K562 (cell line): ENCODE measurements around the gene WNT7B. TPM values are rescaled to one million over a fixed set of nuclear protein-coding genes. Genes with fewer than 3 reads are reported as not detected.

Source experiments
- ATAC-seq: fragments of 200-7000 bp; cut with Tn5 transposase; 3 replicates; pipeline ENCODE4 v1.9.1; 2020; ENCODE audit warnings: moderate library complexity
- BruUV-seq: library from RNA; stranded (reverse); fragments of 400-500 nt; replicated peaks from 2 replicates; lab custom pipeline; 2021; lab: Mats Ljungman, UMichigan
- CTCF ChIA-PET: fragments of 300-600 bp; formaldehyde crosslinking; extraction: SDS; loops from one replicate; lab custom pipeline; 2021; ENCODE audit warnings: low intra/inter-chr PET ratio; lab: Yijun Ruan, JAX
- POLR2A ChIA-PET: fragments of 300-600, 350-650 bp; sonication (Branson Sonifier 250); formaldehyde crosslinking; extraction: SDS; loops from one replicate; lab custom pipeline; 2021; ENCODE audit warnings: antibody characterized with exemption, inconsistent platforms; lab: Yijun Ruan, JAX
- DNase-seq, 4 experiments: peaks; one replicate each; pipeline versions ENCODE4 v3.0.0 to v3.0.0-alpha.2; 2011 to 2018; ENCODE audit warnings: low spot score in 3 of 4, mixed read lengths in 3 of 4; ENCODE audit errors: extremely low read depth in 1 of 4
- FAIRE-seq: peaks from 2 replicates; lab custom pipeline; 2011; peaks lifted over from hg19 to GRCh38; lab: Jason Lieb, UNC
- H2AFZ ChIP-seq: 2 replicates; pipeline ENCODE4 v1.6.0; 2011; ENCODE audit warnings: low read depth, low read length, control low read depth, inconsistent platforms
- H3K27ac ChIP-seq: fragments of 200-600 bp; 3 replicates; pipeline ENCODE4 v1.8.0; 2011; ENCODE audit warnings: low read depth, mild to moderate bottlenecking, control low read depth, inconsistent platforms, low read length, moderate library complexity, mixed read lengths; ENCODE audit errors: extremely low read depth
- H3K27me3 ChIP-seq, 2 experiments: fragments of 300-600 bp in 1 of 2; 2 replicates in 1 of 2; 3 replicates in 1 of 2; pipeline versions ENCODE4 v1.6.0 to v1.8.0; 2011; ENCODE audit warnings: inconsistent platforms in 2 of 2, low read length in 2 of 2, mild to moderate bottlenecking in 1 of 2, mixed read lengths in 1 of 2, moderate library complexity in 1 of 2; ENCODE audit not compliant: control insufficient read depth in 2 of 2, insufficient read depth in 2 of 2
- H3K36me3 ChIP-seq: fragments of 300-600 bp; 3 replicates; pipeline ENCODE4 v1.8.0; 2011; ENCODE audit warnings: mild to moderate bottlenecking, low read length, inconsistent platforms; ENCODE audit not compliant: control insufficient read depth, insufficient read depth
- H3K4me1 ChIP-seq, 2 experiments: fragments of 200-600 bp in 1 of 2; replicated peaks in 1 of 2; 2 replicates in 1 of 2; 3 replicates in 1 of 2; pipeline versions ENCODE4 v1.5.1 to v1.8.0; 2011; ENCODE audit warnings: inconsistent platforms in 2 of 2, low read length in 2 of 2, mild to moderate bottlenecking in 1 of 2, mixed read lengths in 1 of 2, moderate library complexity in 1 of 2; ENCODE audit not compliant: control insufficient read depth in 2 of 2, insufficient read depth in 2 of 2
- H3K4me2 ChIP-seq: 2 replicates; pipeline ENCODE4 v1.6.1; 2011; ENCODE audit warnings: low read length, control low read depth, inconsistent platforms, mixed read lengths; ENCODE audit not compliant: insufficient read depth
- H3K4me3 ChIP-seq: fragments of 200-600 bp; sonication (generic), shearing (Covaris generic); 2 replicates; pipeline ENCODE4 v1.5.1; 2016; ENCODE audit warnings: control low read depth, inconsistent platforms
- H3K79me2 ChIP-seq: fragments of 200-600 bp; 3 replicates; pipeline ENCODE4 v1.8.0; 2011; ENCODE audit warnings: low read length, inconsistent platforms; ENCODE audit not compliant: control insufficient read depth, insufficient read depth
- H3K9ac ChIP-seq, 2 experiments: 2 replicates each; pipeline versions ENCODE4 v1.6.0 to v1.6.1; 2011; ENCODE audit warnings: low read depth in 2 of 2, low read length in 2 of 2, control low read depth in 1 of 2, inconsistent platforms in 1 of 2, mild to moderate bottlenecking in 1 of 2, mixed read lengths in 1 of 2; ENCODE audit not compliant: insufficient read depth in 1 of 2
- H3K9me1 ChIP-seq: one replicate; pipeline ENCODE4 v1.6.0; 2011; ENCODE audit warnings: inconsistent platforms, mild to moderate bottlenecking, low read length, moderate library complexity; ENCODE audit not compliant: control insufficient read depth, insufficient read depth
- H3K9me3 ChIP-seq: replicated peaks from 2 replicates; pipeline ENCODE4 v1.5.1; 2011; ENCODE audit warnings: low read depth, low read length, inconsistent platforms; ENCODE audit not compliant: control insufficient read depth, insufficient read depth
- H4K20me1 ChIP-seq: replicated peaks from 2 replicates; pipeline ENCODE4 v1.6.1; 2011; ENCODE audit warnings: low read length, inconsistent platforms, mixed read lengths; ENCODE audit not compliant: control insufficient read depth, insufficient read depth
- CHD4 ChIP-seq: fragments of 200-600 bp; sonication (generic); IDR thresholded peaks from 3 replicates; pipeline ENCODE4 v1.6.1; 2012; ENCODE audit warnings: low read depth, mild to moderate bottlenecking, mixed read lengths, low read length, inconsistent platforms; ENCODE audit not compliant: insufficient read depth, insufficient replicate concordance, poor library complexity, severe bottlenecking
- CTCFL ChIP-seq: IDR thresholded peaks from 2 replicates; pipeline ENCODE4 v1.6.1; 2011; ENCODE audit warnings: borderline replicate concordance, low read depth, mild to moderate bottlenecking, moderate library complexity, low read length; ENCODE audit not compliant: insufficient read depth, poor library complexity, severe bottlenecking
- EP400 ChIP-seq: fragments of 450-650 bp; IDR thresholded peaks from 2 replicates; pipeline ENCODE4 v1.6.1; 2017; ENCODE audit warnings: antibody characterized with exemption, mild to moderate bottlenecking, moderate library complexity
- RNF2 ChIP-seq: sonication (generic); IDR thresholded peaks from 2 replicates; pipeline ENCODE4 v1.6.1; 2016
- ZNF695 ChIP-seq: fragments of 450-650 bp; formaldehyde crosslinking; IDR thresholded peaks from 2 replicates; pipeline ENCODE4 v1.4.0; 2020; ENCODE audit warnings: mild to moderate bottlenecking, moderate library complexity
- WGBS: fragments of 100-300 bp; shearing (Covaris generic); methylation state at CpG from one replicate; pipeline ENCODE4 v1.1.6; 2016; ENCODE audit warnings: low coverage, mixed read lengths; ENCODE audit not compliant: insufficient coverage; ENCODE audit errors: missing lambda C conversion rate; 5-methylcytosine and 5-hydroxymethylcytosine counted together
- in situ Hi-C: fragments of 300-500 bp; cut with MboI; formaldehyde crosslinking; loops from 4 replicates; pipeline ENCODE4 v1.15.0; 2018; ENCODE audit warnings: inconsistent platforms, mixed read lengths
- intact Hi-C: fragments of 100-400 bp; cut with micrococcal nuclease; formaldehyde crosslinking; loops from 2 replicates; pipeline ENCODE4 v1.14.2; 2022
- polyA plus RNA-seq, 8 experiments: library from polyadenylated mRNA; depleted of rRNA in 4 of 8; stranded (reverse) in 5 of 8; unstranded in 3 of 8; fragments of >200 nt; fragmentation: Nextera tagmentation in 2 of 8; fragmentation: Illumina TruSeq in 1 of 8; extraction: Ambion mirVana in 2 of 8; extraction: Trizol in 1 of 8; gene quantifications; 2 replicates each; pipeline versions ENCODE4 v1.2.1 to v1.2.3, GENCODE V29; 2011 to 2014; ENCODE audit warnings: inconsistent platforms in 1 of 8, missing spikeins in 1 of 8
- total RNA-seq, 7 experiments: library from RNA; depleted of rRNA in 6 of 7; stranded (reverse); fragments of >200 nt in 6 of 7; fragmentation: Illumina TruSeq in 2 of 7; extraction: Trizol in 2 of 7; gene quantifications; 2 replicates each; pipeline versions ENCODE4 v1.2.1 to v1.2.3, GENCODE V29; 2011 to 2021; ENCODE audit warnings: low replicate concordance in 1 of 7

WNT7B gene
- total and polyA plus RNA-seq, 9 of the 15 experiments (the other 6 are each of a cell fraction or from before 2014, with no cell fraction given): not detected

- TF ChIP-seq CTCFL: no peak
- TF ChIP-seq EP400: no peak
Measured at GRCh38 chr22:46010951-46011626, 34.1 kb upstream of the WNT7B start (continued).

DNA sequence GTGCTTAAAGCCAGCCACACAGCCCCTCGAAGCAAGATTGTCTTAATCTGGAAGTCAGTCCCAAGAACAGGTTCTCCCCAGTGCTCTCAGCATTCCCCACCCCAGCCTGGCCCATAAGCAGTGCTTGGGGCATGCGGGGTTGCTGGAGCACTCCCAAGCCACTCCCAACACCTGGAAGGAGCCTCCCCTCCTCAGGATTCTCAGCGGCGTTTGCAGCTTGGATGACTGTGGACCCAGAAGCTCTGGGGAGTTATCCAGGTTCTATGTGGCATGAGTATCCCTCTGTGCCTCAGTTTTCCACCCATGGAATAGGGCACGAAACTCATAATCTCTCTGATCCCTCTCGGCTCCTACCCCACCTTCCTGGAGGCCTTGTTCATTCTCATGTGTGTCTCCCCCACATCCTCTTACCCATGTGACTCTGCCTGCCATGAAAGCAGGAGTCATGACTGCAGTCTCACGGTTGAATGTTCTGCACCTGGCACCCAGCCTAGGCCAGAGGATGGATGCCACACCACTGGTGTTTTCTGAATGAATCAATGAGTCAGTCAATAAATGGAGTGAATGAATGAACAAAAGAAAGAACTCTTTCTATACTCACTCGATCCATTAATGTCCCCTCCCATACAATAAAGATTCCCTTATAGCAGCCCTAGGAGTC is 33.4 kb upstream of the WNT7B start:
- Histone ChIP-seq H3K79me2 (no peaks in the 10 kb centered on the region), H3K4me2 (no peak overlapping the region), H3K4me3 (no peak overlapping the region), H3K27ac (no peak overlapping the region), H3K36me3 (no peaks in the 10 kb centered on the region), H3K9ac (no peak overlapping the region), H4K20me1 (no peaks in the 10 kb centered on the region), H3K9me1 (no peaks in the 10 kb centered on the region), H3K9me3 (no peaks in the 10 kb centered on the region), H3K4me1 (peaks cover 10 to 58% of the 10 kb centered on the region in 2 experiments; a peak in 4 of 5 replicates), H2AFZ (no peak overlapping the region), H3K27me3 (no peaks in the 10 kb centered on the region)
- TF ChIP-seq ZNF695 (no peak), CHD4 (no peak), RNF2 (no peak)
- 41% methylated on average over 8 of the region's 8 CpGs for WGBS
- ATAC-seq (no peak), FAIRE-seq (no peak), DNase-seq (no peak)
- intact Hi-C loops (no loop called here), in situ Hi-C loops (loop anchor here (25.0 kb wide), 1 partner anchor 302 kb away; no protein-coding TSS in a partner anchor)
- POLR2A ChIA-PET: interaction anchor here (0.8 kb wide), 1 partner anchor 74 kb away, joined by 3 read pairs; no protein-coding TSS in a partner anchor
- BruUV-seq: no TSS peak
- CTCF ChIA-PET: no interaction called here
